Measurements from ENCODE around the gene SBF2.

SBF2 gene

GRCh38 chr11:10109806-10110205 is 184.2 kb downstream of the SBF2 start:
- DNase-seq (ENCODE audit: low read depth, low spot score): peak; percentile 42
- TF ChIP-seq CTCF (IDR thresholded peaks at IDR 0.05; ENCODE audit: low read depth, low read length): no peak
- in situ Hi-C loops (cut with HindIII; ENCODE audit: low sequenced_read_pairs): no loop called here
- no peak overlapping the region for H3K4me3 ChIP-seq (ENCODE audit: low read depth, low read length)

- no peak for TF ChIP-seq CTCF (IDR thresholded peaks at IDR 0.05; ENCODE audit: low read depth, low read length)
- H3K4me3 ChIP-seq (ENCODE audit: low read depth, low read length): no peak overlapping the region
- in situ Hi-C loops (cut with HindIII; ENCODE audit: low sequenced_read_pairs): no loop called here
- DNase-seq (ENCODE audit: low read depth, low spot score): peak; percentile 53
Measured at GRCh38 chr11:10108915-10109680, 184.9 kb downstream of the SBF2 start.

GRCh38 chr11:10107497-10107896 is 186.5 kb downstream of the SBF2 start:
- DNase-seq (ENCODE audit: low read depth, low spot score): no peak
- no peak overlapping the region for H3K4me3 ChIP-seq (ENCODE audit: low read depth, low read length)
- no peak for TF ChIP-seq CTCF (IDR thresholded peaks at IDR 0.05; ENCODE audit: low read depth, low read length)
- in situ Hi-C loops (cut with HindIII; ENCODE audit: low sequenced_read_pairs): no loop called here

DNA sequence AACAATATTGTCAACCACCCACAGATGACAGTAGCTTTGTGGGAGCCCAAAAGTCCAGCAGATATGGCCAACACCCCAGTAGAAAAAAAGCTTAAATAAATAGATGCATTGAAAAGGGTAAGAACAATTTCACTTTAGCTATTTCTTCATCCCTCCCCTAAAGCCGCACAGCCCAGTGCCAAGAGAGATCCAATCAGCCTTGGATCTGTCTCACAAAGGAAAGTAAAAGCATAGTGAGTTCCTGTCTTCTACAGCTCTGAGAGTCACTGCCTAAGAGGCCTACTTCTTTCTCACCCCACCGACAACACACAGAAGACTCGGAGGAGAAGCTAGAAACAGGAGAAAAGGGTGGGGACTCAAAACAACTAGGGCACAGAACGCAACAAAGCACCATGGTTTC is 196.4 kb downstream of the SBF2 start:
- in situ Hi-C loops (cut with HindIII; ENCODE audit: low sequenced_read_pairs): no loop called here
- DNase-seq (ENCODE audit: low read depth, low spot score): no peak
- H3K4me3 ChIP-seq (ENCODE audit: low read depth, low read length): no peak overlapping the region
- TF ChIP-seq CTCF (IDR thresholded peaks at IDR 0.05; ENCODE audit: low read depth, low read length): no peak

DNA sequence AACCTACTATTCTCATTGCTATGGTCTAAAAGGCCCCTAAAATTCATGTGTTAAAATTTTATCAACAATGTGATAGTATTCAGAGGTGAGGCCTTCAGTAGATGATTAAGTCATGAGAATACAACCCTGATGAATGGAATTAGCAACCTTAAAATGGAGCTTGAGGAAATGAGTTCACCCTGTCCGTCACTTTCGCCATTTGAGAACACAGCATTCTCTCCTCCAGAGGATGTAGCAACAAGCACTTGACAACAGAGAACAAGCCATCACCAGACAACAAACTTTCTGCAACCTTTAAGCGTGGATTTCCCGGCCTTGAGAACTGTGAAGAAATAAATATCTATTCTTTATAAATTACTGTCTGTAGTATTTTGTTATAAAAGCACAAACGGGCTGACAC is 197.0 kb downstream of the SBF2 start:
- no peak for TF ChIP-seq CTCF (IDR thresholded peaks at IDR 0.05; ENCODE audit: low read depth, low read length)
- no peak for DNase-seq (ENCODE audit: low read depth, low spot score)
- in situ Hi-C loops (cut with HindIII; ENCODE audit: low sequenced_read_pairs): no loop called here
- no peak overlapping the region for H3K4me3 ChIP-seq (ENCODE audit: low read depth, low read length)

DNA sequence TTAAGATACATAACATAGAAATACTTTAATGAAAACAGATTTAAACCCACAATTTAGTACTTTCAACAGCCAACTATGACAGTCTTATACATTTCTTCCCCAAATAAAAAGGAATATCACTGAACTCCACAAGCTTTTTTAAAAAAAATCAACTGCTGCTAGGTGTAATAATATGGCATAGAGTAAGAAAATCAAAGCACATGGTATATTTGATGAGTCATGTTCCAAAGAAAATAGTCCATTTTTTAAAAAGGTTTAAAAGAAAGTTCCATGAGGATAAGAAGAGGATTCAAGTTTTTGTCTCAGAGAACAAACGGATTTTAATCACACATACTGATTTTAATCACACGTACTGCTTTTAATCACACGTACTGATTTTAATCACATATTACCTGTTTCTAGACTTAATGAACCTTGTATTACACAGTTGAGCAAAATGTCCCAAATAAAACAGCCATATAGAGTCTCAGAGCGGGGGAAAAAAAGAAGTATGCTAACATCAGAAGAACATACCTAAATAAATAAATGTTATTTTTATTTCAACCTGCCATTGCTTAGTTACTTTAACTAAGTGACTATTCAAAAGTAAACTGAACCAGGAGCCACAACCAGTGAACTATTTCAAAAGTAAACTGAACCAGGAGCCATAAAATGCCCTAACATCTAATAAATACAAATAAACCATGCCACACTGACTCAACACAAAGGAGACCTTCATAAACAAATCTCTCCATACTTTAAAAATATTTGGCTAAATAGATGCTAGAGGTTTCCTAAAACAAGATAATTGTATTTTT is 198.4 kb downstream of the SBF2 start:
- in situ Hi-C loops (cut with HindIII; ENCODE audit: low sequenced_read_pairs): no loop called here
- no peak overlapping the region for H3K4me3 ChIP-seq (ENCODE audit: low read depth, low read length)
- TF ChIP-seq CTCF (IDR thresholded peaks at IDR 0.05; ENCODE audit: low read depth, low read length): no peak
- DNase-seq (ENCODE audit: low read depth, low spot score): no peak

All from astrocyte of the spinal cord (primary cell).